SJSA1 (cell line): Measurements from ENCODE around the gene SENP8. TPM values are rescaled to one million over a fixed set of nuclear protein-coding genes. Genes with fewer than 3 reads are reported as not detected.

ENCODE experiments used
- DNase-seq, 2 experiments: peaks; one replicate each; pipeline ENCODE4 v3.0.0-alpha.2; 2015 to 2020; ENCODE audit warnings: low spot score in 2 of 2, low read depth in 1 of 2
- H3K27ac ChIP-seq: fragments of 250-450 bp; sonication (Bioruptor Pico); 2 replicates; pipeline ENCODE4 v1.5.1; 2020; ENCODE audit warnings: mild to moderate bottlenecking, moderate library complexity
- H3K27me3 ChIP-seq: fragments of 250-450 bp; sonication (Bioruptor Pico); replicated peaks from 2 replicates; pipeline ENCODE4 v1.5.1; 2020; ENCODE audit warnings: mild to moderate bottlenecking, moderate library complexity
- H3K36me3 ChIP-seq: fragments of 250-450 bp; sonication (Bioruptor Pico); 2 replicates; pipeline ENCODE4 v1.5.1; 2020; ENCODE audit warnings: mild to moderate bottlenecking
- H3K4me1 ChIP-seq: fragments of 250-450 bp; sonication (Bioruptor Pico); replicated peaks from 2 replicates; pipeline ENCODE4 v1.6.1; 2021; ENCODE audit warnings: mild to moderate bottlenecking
- H3K4me3 ChIP-seq: fragments of 250-450 bp; sonication (Bioruptor Pico); 2 replicates; pipeline ENCODE4 v1.5.1; 2020; ENCODE audit warnings: mild to moderate bottlenecking
- H3K9me3 ChIP-seq: fragments of 250-450 bp; sonication (Bioruptor Pico); replicated peaks from 2 replicates; pipeline ENCODE4 v1.5.1; 2020; ENCODE audit warnings: mild to moderate bottlenecking
- total RNA-seq: library from RNA; depleted of rRNA; stranded (reverse); fragments of >200 nt; shearing (Covaris generic); gene quantifications from 2 replicates; pipeline ENCODE4 v1.2.3, GENCODE V29; 2014

The SENP8 gene
- total RNA-seq, 1 experiment from 2014 or later: 2.5 TPM

- no peak overlapping the region for H3K4me3 ChIP-seq
- no peaks in the 10 kb centered on the region for H3K9me3 ChIP-seq
- DNase-seq: no peak
- H3K36me3 ChIP-seq: no peaks in the 10 kb centered on the region
- H3K27ac ChIP-seq: no peak overlapping the region
- H3K4me1 ChIP-seq: no peaks in the 10 kb centered on the region
- no peaks in the 10 kb centered on the region for H3K27me3 ChIP-seq
Observed at GRCh38 chr15:72127724-72128322, 9.6 kb downstream of the SENP8 start.

GRCh38 chr15:72128359-72128758 lies 10.2 kb downstream of the SENP8 start:
- Histone ChIP-seq H3K27me3 (no peaks in the 10 kb centered on the region), H3K36me3 (no peaks in the 10 kb centered on the region), H3K27ac (no peak overlapping the region), H3K9me3 (no peaks in the 10 kb centered on the region), H3K4me1 (no peaks in the 10 kb centered on the region), H3K4me3 (no peak overlapping the region)
- no peak for DNase-seq

- no peak overlapping the region for H3K27ac ChIP-seq
- H3K36me3 ChIP-seq: no peaks in the 10 kb centered on the region
- DNase-seq: no peak
- no peak overlapping the region for H3K4me3 ChIP-seq
- H3K27me3 ChIP-seq: no peaks in the 10 kb centered on the region
- no peaks in the 10 kb centered on the region for H3K4me1 ChIP-seq
- no peaks in the 10 kb centered on the region for H3K9me3 ChIP-seq
Observed at GRCh38 chr15:72130272-72130671, 12.1 kb downstream of the SENP8 start.

- Histone ChIP-seq H3K36me3 (no peaks in the 10 kb centered on the region), H3K27ac (no peak overlapping the region), H3K4me1 (no peaks in the 10 kb centered on the region), H3K9me3 (no peaks in the 10 kb centered on the region), H3K27me3 (no peaks in the 10 kb centered on the region), H3K4me3 (no peak overlapping the region)
- no peak for DNase-seq
Observed at GRCh38 chr15:72131922-72132321, 13.7 kb downstream of the SENP8 start.

- Histone ChIP-seq H3K27me3 (no peaks in the 10 kb centered on the region), H3K27ac (no peak overlapping the region), H3K4me1 (no peaks in the 10 kb centered on the region), H3K36me3 (no peaks in the 10 kb centered on the region), H3K9me3 (no peaks in the 10 kb centered on the region), H3K4me3 (no peak overlapping the region)
- no peak for DNase-seq
Observed at GRCh38 chr15:72133211-72133610, 15.0 kb downstream of the SENP8 start.

GRCh38 chr15:72135719-72136118 lies 17.5 kb downstream of the SENP8 start:
- DNase-seq: no peak
- no peaks in the 10 kb centered on the region for H3K4me1 ChIP-seq
- no peak overlapping the region for H3K4me3 ChIP-seq
- H3K9me3 ChIP-seq: no peaks in the 10 kb centered on the region
- no peak overlapping the region for H3K27ac ChIP-seq
- H3K36me3 ChIP-seq: no peaks in the 10 kb centered on the region
- no peaks in the 10 kb centered on the region for H3K27me3 ChIP-seq

- Histone ChIP-seq H3K36me3 (no peaks in the 10 kb centered on the region), H3K27me3 (no peaks in the 10 kb centered on the region), H3K4me1 (no peaks in the 10 kb centered on the region), H3K9me3 (no peaks in the 10 kb centered on the region), H3K27ac (no peak overlapping the region), H3K4me3 (no peak overlapping the region)
- no peak for DNase-seq
Observed at GRCh38 chr15:72136170-72137051, 18.2 kb downstream of the SENP8 start.

GRCh38 chr15:72139667-72140066 lies 21.5 kb downstream of the SENP8 start:
- Histone ChIP-seq H3K4me3 (no peak overlapping the region), H3K27me3 (no peaks in the 10 kb centered on the region)

GRCh38 chr15:72140088-72140487 lies 21.9 kb downstream of the SENP8 start:
- no peak overlapping the region for H3K4me3 ChIP-seq
- no peaks in the 10 kb centered on the region for H3K9me3 ChIP-seq
- no peaks in the 10 kb centered on the region for H3K27me3 ChIP-seq
- DNase-seq: no peak
- no peaks in the 10 kb centered on the region for H3K36me3 ChIP-seq
- no peak overlapping the region for H3K27ac ChIP-seq
- no peaks in the 10 kb centered on the region for H3K4me1 ChIP-seq

More at GRCh38 chr15:72139667-72140066, 21.5 kb downstream of the SENP8 start:
- DNase-seq: no peak
- Histone ChIP-seq H3K9me3 (no peaks in the 10 kb centered on the region), H3K36me3 (no peaks in the 10 kb centered on the region), H3K4me1 (no peaks in the 10 kb centered on the region), H3K27ac (no peak overlapping the region)

GRCh38 chr15:72141171-72142084 lies 23.2 kb downstream of the SENP8 start:
- no peaks in the 10 kb centered on the region for H3K4me1 ChIP-seq
- no peak for DNase-seq
- no peaks in the 10 kb centered on the region for H3K36me3 ChIP-seq
- no peak overlapping the region for H3K4me3 ChIP-seq
- H3K9me3 ChIP-seq: no peaks in the 10 kb centered on the region
- no peaks in the 10 kb centered on the region for H3K27me3 ChIP-seq
- H3K27ac ChIP-seq: no peak overlapping the region

GRCh38 chr15:72146221-72146620 lies 28.0 kb downstream of the SENP8 start:
- H3K27ac ChIP-seq: no peak overlapping the region
- DNase-seq: no peak
- no peak overlapping the region for H3K4me3 ChIP-seq
- H3K4me1 ChIP-seq: no peaks in the 10 kb centered on the region
- H3K36me3 ChIP-seq: no peaks in the 10 kb centered on the region
- no peaks in the 10 kb centered on the region for H3K9me3 ChIP-seq
- no peaks in the 10 kb centered on the region for H3K27me3 ChIP-seq

- H3K9me3 ChIP-seq: no peaks in the 10 kb centered on the region
- no peaks in the 10 kb centered on the region for H3K36me3 ChIP-seq
- H3K27ac ChIP-seq: no peak overlapping the region
- DNase-seq: no peak
- no peaks in the 10 kb centered on the region for H3K27me3 ChIP-seq
- no peak overlapping the region for H3K4me3 ChIP-seq
- H3K4me1 ChIP-seq: no peaks in the 10 kb centered on the region
Observed at GRCh38 chr15:72146934-72147333, 28.7 kb downstream of the SENP8 start.

GRCh38 chr15:72147418-72147817 lies 29.2 kb downstream of the SENP8 start:
- H3K27me3 ChIP-seq: no peaks in the 10 kb centered on the region
- no peaks in the 10 kb centered on the region for H3K4me1 ChIP-seq
- no peak overlapping the region for H3K27ac ChIP-seq
- H3K4me3 ChIP-seq: no peak overlapping the region
- no peaks in the 10 kb centered on the region for H3K9me3 ChIP-seq
- DNase-seq: no peak
- no peaks in the 10 kb centered on the region for H3K36me3 ChIP-seq
